Bronchial epithelial cell (primary cell): ENCODE measurements around the gene CHCHD6. TPM values are rescaled to one million over a fixed set of nuclear protein-coding genes. Genes with fewer than 3 reads are reported as not detected.
A peak's percentile ranks its signal among the peaks of the same experiment; 100 is the strongest.

Experiments used
- DNase-seq: peaks from one replicate; pipeline ENCODE4 v3.0.0-alpha.2; 2010; ENCODE audit warnings: low read depth
- FAIRE-seq: peaks from 2 replicates; lab custom pipeline; 2011; peaks lifted over from hg19 to GRCh38; lab: Jason Lieb, UNC
- H3K27me3 ChIP-seq: 2 replicates; pipeline ENCODE4 v1.5.1; 2011; ENCODE audit warnings: low read length; ENCODE audit not compliant: control insufficient read depth, insufficient read depth
- H3K36me3 ChIP-seq: 2 replicates; pipeline ENCODE4 v1.5.1; 2011; ENCODE audit warnings: low read length; ENCODE audit not compliant: control insufficient read depth, insufficient read depth
- H3K4me3 ChIP-seq: 2 replicates; pipeline ENCODE4 v1.5.1; 2011; ENCODE audit warnings: mild to moderate bottlenecking, low read depth, low read length, control low read depth
- CTCF ChIP-seq: IDR thresholded peaks from 2 replicates; pipeline ENCODE4 v1.5.1; 2011; ENCODE audit warnings: mild to moderate bottlenecking, moderate library complexity, low read length, control low read depth, inconsistent platforms; ENCODE audit not compliant: insufficient read depth, severe bottlenecking
- total RNA-seq: library from RNA; depleted of rRNA; stranded (reverse); fragments of >200 nt; gene quantifications from 2 replicates; pipeline ENCODE4 v1.2.1, GENCODE V29; 2014

Gene CHCHD6
- total RNA-seq, 1 donor from 2014 or later: 25.5 TPM

GRCh38 chr3:126680667-126681055 is 23.4 kb upstream of the CHCHD6 start:
- no peaks in the 10 kb centered on the region for H3K36me3 ChIP-seq
- TF ChIP-seq CTCF: no peak
- peaks cover 11% of the 10 kb centered on the region for H3K27me3 ChIP-seq
- FAIRE-seq (no peak), DNase-seq (no peak)
- no peak overlapping the region for H3K4me3 ChIP-seq

- no peak for FAIRE-seq
- no peak for DNase-seq
- TF ChIP-seq CTCF: no peak
- no peaks in the 10 kb centered on the region for H3K36me3 ChIP-seq
- no peak overlapping the region for H3K4me3 ChIP-seq
- peaks cover 10% of the 10 kb centered on the region for H3K27me3 ChIP-seq
These were observed 22.0 kb upstream of the CHCHD6 start for GRCh38 chr3:126682009-126682408.

- no peak for DNase-seq
These were observed 21.0 kb upstream of the CHCHD6 start for GRCh38 chr3:126683069-126683468.

GRCh38 chr3:126684218-126684751 is 19.8 kb upstream of the CHCHD6 start:
- no peak for FAIRE-seq
- peak; percentile 13 for DNase-seq
- Histone ChIP-seq H3K4me3 (no peak overlapping the region), H3K36me3 (no peaks in the 10 kb centered on the region), H3K27me3 (no peaks in the 10 kb centered on the region)
- TF ChIP-seq CTCF: no peak

More at GRCh38 chr3:126683069-126683468, 21.0 kb upstream of the CHCHD6 start:
- FAIRE-seq: no peak
- Histone ChIP-seq H3K4me3 (no peak overlapping the region), H3K27me3 (peaks cover 8% of the 10 kb centered on the region), H3K36me3 (no peaks in the 10 kb centered on the region)
- TF ChIP-seq CTCF: no peak

- Histone ChIP-seq H3K4me3 (no peak overlapping the region), H3K27me3 (no peaks in the 10 kb centered on the region), H3K36me3 (no peaks in the 10 kb centered on the region)
- FAIRE-seq (no peak), DNase-seq (no peak)
- no peak for TF ChIP-seq CTCF
These were observed 19.0 kb upstream of the CHCHD6 start for GRCh38 chr3:126685021-126685420.

GRCh38 chr3:126685493-126685892 is 18.5 kb upstream of the CHCHD6 start:
- Histone ChIP-seq H3K36me3 (no peaks in the 10 kb centered on the region), H3K4me3 (no peak overlapping the region), H3K27me3 (no peaks in the 10 kb centered on the region)
- DNase-seq (no peak), FAIRE-seq (no peak)
- no peak for TF ChIP-seq CTCF
